GM23338 (cell line): ENCODE data around the gene RAB4A.

Source experiments
- CREB1 ChIP-seq: fragments of 250-450 bp; sonication (Bioruptor Pico); IDR thresholded peaks from 2 replicates; pipeline ENCODE4 v1.5.0; 2020; ENCODE audit warnings: low read depth, mild to moderate bottlenecking, moderate library complexity
- CTCF ChIP-seq, 2 experiments: fragments of 200-600 bp in 1 of 2; sonication (generic) in 1 of 2; conservative IDR thresholded peaks; 2 replicates each; pipeline versions ENCODE4 v1.5.1 to v1.6.1; 2016 to 2017; ENCODE audit warnings: antibody characterized with exemption in 2 of 2, low read depth in 2 of 2, mild to moderate bottlenecking in 2 of 2, moderate library complexity in 1 of 2
- ETS1 ChIP-seq: IDR thresholded peaks from 2 replicates; pipeline ENCODE4 v1.6.1; 2016; ENCODE audit warnings: antibody characterized with exemption
- EZH2 ChIP-seq: fragments of 200-600 bp; sonication (generic); IDR thresholded peaks from one replicate; pipeline ENCODE4 v1.8.0; 2017; ENCODE audit warnings: antibody characterized with exemption, mild to moderate bottlenecking, low read depth; ENCODE audit not compliant: unreplicated experiment
- EZH2phosphoT487 ChIP-seq: fragments of 200-600 bp; sonication (generic); IDR thresholded peaks from one replicate; pipeline ENCODE4 v1.8.1; 2018; ENCODE audit warnings: antibody characterized with exemption; ENCODE audit not compliant: unreplicated experiment
- JUNB ChIP-seq: IDR thresholded peaks from one replicate; pipeline ENCODE4 v1.6.1; 2016; ENCODE audit warnings: antibody characterized with exemption; ENCODE audit not compliant: unreplicated experiment
- POLR2AphosphoS5 ChIP-seq: IDR thresholded peaks from 2 replicates; pipeline ENCODE4 v1.6.1; 2016; ENCODE audit warnings: antibody characterized with exemption, low read depth
- REST ChIP-seq: IDR thresholded peaks from one replicate; pipeline ENCODE4 v1.6.1; 2018; ENCODE audit warnings: antibody characterized with exemption; ENCODE audit not compliant: unreplicated experiment
- STAT1 ChIP-seq: IDR thresholded peaks from one replicate; pipeline ENCODE4 v1.6.1; 2016; ENCODE audit warnings: antibody characterized with exemption; ENCODE audit not compliant: unreplicated experiment
- ZNF114 ChIP-seq: fragments of 250-450 bp; sonication (Bioruptor Pico); IDR thresholded peaks from 2 replicates; pipeline ENCODE4 v1.5.0; 2020; ENCODE audit warnings: mild to moderate bottlenecking, moderate library complexity
- ZNF331 ChIP-seq: fragments of 250-450 bp; sonication (Bioruptor Pico); IDR thresholded peaks from 2 replicates; pipeline ENCODE4 v1.5.0; 2020; ENCODE audit warnings: low read depth, mild to moderate bottlenecking, moderate library complexity
- ZNF462 ChIP-seq: fragments of 250-450 bp; sonication (Bioruptor Pico); IDR thresholded peaks from 2 replicates; pipeline ENCODE4 v1.5.0; 2020; ENCODE audit warnings: mild to moderate bottlenecking, moderate library complexity

- TF ChIP-seq CTCF (conservative IDR thresholded peaks at IDR 0.05; ENCODE audit: low read depth in 2 of 2) (no peak), ZNF462 (CRISPR knock-in tag) (no peak), CREB1 (CRISPR knock-in tag) (no peak), EZH2 (no peak), POLR2AphosphoS5 (no peak), ZNF331 (CRISPR knock-in tag) (no peak), REST (no peak), STAT1 (no peak), EZH2phosphoT487 (no peak), ETS1 (no peak), JUNB (no peak), ZNF114 (CRISPR knock-in tag) (no peak)
These were observed 78.8 kb downstream of the RAB4A start for GRCh38 chr1:229349463-229350385.
